GM23338 (cell line): Measurements from ENCODE around the gene IMPA2.

Source experiments
- CREB1 ChIP-seq: fragments of 250-450 bp; sonication (Bioruptor Pico); IDR thresholded peaks from 2 replicates; pipeline ENCODE4 v1.5.0; 2020; ENCODE audit warnings: low read depth, mild to moderate bottlenecking, moderate library complexity
- CTCF ChIP-seq, 2 experiments: fragments of 200-600 bp in 1 of 2; sonication (generic) in 1 of 2; conservative IDR thresholded peaks; 2 replicates each; pipeline versions ENCODE4 v1.5.1 to v1.6.1; 2016 to 2017; ENCODE audit warnings: antibody characterized with exemption in 2 of 2, low read depth in 2 of 2, mild to moderate bottlenecking in 2 of 2, moderate library complexity in 1 of 2
- EZH2 ChIP-seq: fragments of 200-600 bp; sonication (generic); IDR thresholded peaks from one replicate; pipeline ENCODE4 v1.8.0; 2017; ENCODE audit warnings: antibody characterized with exemption, mild to moderate bottlenecking, low read depth; ENCODE audit not compliant: unreplicated experiment
- POLR2AphosphoS5 ChIP-seq: IDR thresholded peaks from 2 replicates; pipeline ENCODE4 v1.6.1; 2016; ENCODE audit warnings: antibody characterized with exemption, low read depth
- ZNF114 ChIP-seq: fragments of 250-450 bp; sonication (Bioruptor Pico); IDR thresholded peaks from 2 replicates; pipeline ENCODE4 v1.5.0; 2020; ENCODE audit warnings: mild to moderate bottlenecking, moderate library complexity

- no peak for TF ChIP-seq CREB1
- no peak for TF ChIP-seq CTCF (conservative IDR thresholded peaks at IDR 0.05; ENCODE audit: low read depth in 2 of 2)
- TF ChIP-seq ZNF114 (CRISPR knock-in tag): no peak
- no peak for TF ChIP-seq POLR2AphosphoS5
- TF ChIP-seq EZH2: no peak
Measured at GRCh38 chr18:11948852-11949523, 32.3 kb upstream of the IMPA2 start.
